Tibial nerve (tissue), 4 donors: Measurements from ENCODE around the gene LCLAT1. TPM values are rescaled to one million over a fixed set of nuclear protein-coding genes. Genes with fewer than 3 reads are reported as not detected.

Source experiments
- DNase-seq, 2 donors: peaks; one replicate each; pipeline ENCODE4 v3.0.0-alpha.2; 2019; ENCODE audit warnings: low spot score in 2 of 2
- H3K27ac ChIP-seq, 4 donors: fragments of 200-600 bp; sonication (generic) in 3 of 4; one replicate each; pipeline ENCODE4 v1.5.1; 2017 to 2019; ENCODE audit warnings: mild to moderate bottlenecking in 1 of 4
- H3K27me3 ChIP-seq, 2 donors: fragments of 200-600 bp; sonication (generic) in 1 of 2; one replicate each; pipeline versions ENCODE4 v1.5.1 to v1.6.0; 2017 to 2019
- H3K36me3 ChIP-seq, 3 donors: fragments of 200-600 bp; sonication (generic); one replicate each; pipeline ENCODE4 v1.5.1; 2018 to 2019
- H3K4me1 ChIP-seq, 4 donors: fragments of 200-600 bp; sonication (generic) in 3 of 4; one replicate each; pipeline ENCODE4 v1.5.1; 2017 to 2019
- H3K4me3 ChIP-seq, 4 donors: fragments of 200-600 bp; sonication (generic) in 3 of 4; one replicate each; pipeline ENCODE4 v1.5.1; 2017 to 2019; ENCODE audit warnings: mild to moderate bottlenecking in 1 of 4, moderate library complexity in 1 of 4
- H3K9me3 ChIP-seq, 4 donors: fragments of 200-600 bp; sonication (generic) in 3 of 4; one replicate each; pipeline ENCODE4 v1.5.1; 2017 to 2019
- CTCF ChIP-seq, 5 experiments: fragments of 200-600 bp in 3 of 5; fragments of 450-650 bp in 2 of 5; sonication (generic) in 3 of 5; IDR thresholded peaks; one replicate each; pipeline ENCODE4 v1.5.1; 2016 to 2019; ENCODE audit warnings: antibody characterized with exemption in 5 of 5, mild to moderate bottlenecking in 3 of 5, moderate library complexity in 2 of 5
- EP300 ChIP-seq, 2 donors: sonication (generic); formaldehyde crosslinking; IDR thresholded peaks; one replicate each; pipeline ENCODE4 v1.6.1; 2017; ENCODE audit warnings: antibody characterized with exemption in 2 of 2, mild to moderate bottlenecking in 1 of 2
- POLR2A ChIP-seq, 2 donors: fragments of 450-650 bp; IDR thresholded peaks; one replicate each; pipeline ENCODE4 v1.6.1; 2017; ENCODE audit warnings: antibody characterized with exemption in 2 of 2, mild to moderate bottlenecking in 2 of 2, moderate library complexity in 2 of 2
- whole genome bisulfite sequencing, 2 donors: methylation state at CpG; one replicate each; pipeline ENCODE4 v1.1.5; 2018; 5-methylcytosine and 5-hydroxymethylcytosine counted together
- total RNA-seq, 4 donors: library from RNA; depleted of rRNA; stranded (reverse); fragments of >200 nt; gene quantifications; one replicate each; pipeline ENCODE4 v1.1.0, GENCODE V29; 2016

The LCLAT1 gene
- total RNA-seq, 4 donors from 2014 or later: 8.4 to 15.9 (median 11.8) TPM

GRCh38 chr2:30427606-30428347 is 19.3 kb upstream of the LCLAT1 start:
- 75 to 83% methylated on average over 8 of the region's 8 CpGs for WGBS, 2 donors
- no peaks in the 10 kb centered on the region for H3K9me3 ChIP-seq
- no peaks in the 10 kb centered on the region for H3K36me3 ChIP-seq
- no peak overlapping the region for H3K27ac ChIP-seq
- TF ChIP-seq POLR2A (IDR thresholded peaks at IDR 0.05) (no peak), CTCF (IDR thresholded peaks at IDR 0.05) (no peak)
- H3K27me3 ChIP-seq: no peaks in the 10 kb centered on the region
- peaks cover 0 to 4% (median under 1%) of the 10 kb centered on the region in 4 donors for H3K4me1 ChIP-seq
- H3K4me3 ChIP-seq: no peak overlapping the region
- no peak for DNase-seq

- 90 to 91% methylated on average over 2 of the region's 2 CpGs for WGBS, 2 donors
- no peak for DNase-seq
- no peaks in the 10 kb centered on the region for H3K27me3 ChIP-seq
Observed at GRCh38 chr2:30428348-30428662, 18.7 kb upstream of the LCLAT1 start.

GRCh38 chr2:30428827-30429461 is 18.1 kb upstream of the LCLAT1 start:
- DNase-seq: no peak
- Histone ChIP-seq H3K4me1 (peaks cover 0 to 7% (median 0%) of the 10 kb centered on the region in 4 donors), H3K27me3 (no peaks in the 10 kb centered on the region), H3K36me3 (no peaks in the 10 kb centered on the region), H3K4me3 (no peak overlapping the region), H3K27ac (no peak overlapping the region), H3K9me3 (no peaks in the 10 kb centered on the region)
- WGBS, 2 donors: 77 to 92% methylated on average over 3 of the region's 3 CpGs
- TF ChIP-seq EP300 (IDR thresholded peaks at IDR 0.05): no peak

More at GRCh38 chr2:30428348-30428662, 18.7 kb upstream of the LCLAT1 start:
- no peak for TF ChIP-seq POLR2A (IDR thresholded peaks at IDR 0.05)
- no peak for TF ChIP-seq CTCF (IDR thresholded peaks at IDR 0.05)
- no peak for TF ChIP-seq EP300 (IDR thresholded peaks at IDR 0.05)
- H3K27ac ChIP-seq: no peak overlapping the region
- H3K4me1 ChIP-seq: peaks cover 0 to under 1% (median 0%) of the 10 kb centered on the region in 4 donors
- H3K9me3 ChIP-seq: no peaks in the 10 kb centered on the region
- H3K4me3 ChIP-seq: no peak overlapping the region
- H3K36me3 ChIP-seq: no peaks in the 10 kb centered on the region

- Histone ChIP-seq H3K36me3 (no peaks in the 10 kb centered on the region), H3K4me3 (no peak overlapping the region), H3K27ac (no peak overlapping the region), H3K27me3 (no peaks in the 10 kb centered on the region), H3K4me1 (peaks cover 0 to 23% (median 3%) of the 10 kb centered on the region in 4 donors), H3K9me3 (no peaks in the 10 kb centered on the region)
- TF ChIP-seq CTCF (IDR thresholded peaks at IDR 0.05): no peak
- TF ChIP-seq EP300 (IDR thresholded peaks at IDR 0.05): no peak
- no peak for TF ChIP-seq POLR2A (IDR thresholded peaks at IDR 0.05)
- WGBS, 2 donors: 34 to 40% methylated on average over 8 of the region's 8 CpGs
- DNase-seq: no peak
Observed at GRCh38 chr2:30433541-30434299, 13.3 kb upstream of the LCLAT1 start.

- Histone ChIP-seq H3K36me3 (no peaks in the 10 kb centered on the region), H3K4me3 (no peak overlapping the region), H3K9me3 (no peaks in the 10 kb centered on the region), H3K27me3 (no peaks in the 10 kb centered on the region), H3K27ac (no peak overlapping the region), H3K4me1 (peaks cover 0 to 23% (median 3%) of the 10 kb centered on the region in 4 donors)
- 93 to 95% methylated on average over 4 of the region's 4 CpGs for WGBS, 2 donors
- DNase-seq: no peak
- TF ChIP-seq POLR2A (IDR thresholded peaks at IDR 0.05) (no peak), CTCF (IDR thresholded peaks at IDR 0.05) (no peak), EP300 (IDR thresholded peaks at IDR 0.05) (no peak)
Observed at GRCh38 chr2:30434708-30435107, 12.3 kb upstream of the LCLAT1 start.
